HG03342 (cell line): ENCODE results near the gene UBE3B.

Source experiments
- ATAC-seq: cut with Tn5 transposase; IDR thresholded peaks from one replicate; pipeline ENCODE4 v1.9.1; 2021; ENCODE audit warnings: mild to moderate bottlenecking, moderate library complexity; ENCODE audit not compliant: unreplicated experiment

Gene UBE3B

GRCh38 chr12:109494348-109494881 is 17.0 kb downstream of the UBE3B start:
- no peak for ATAC-seq

DNA sequence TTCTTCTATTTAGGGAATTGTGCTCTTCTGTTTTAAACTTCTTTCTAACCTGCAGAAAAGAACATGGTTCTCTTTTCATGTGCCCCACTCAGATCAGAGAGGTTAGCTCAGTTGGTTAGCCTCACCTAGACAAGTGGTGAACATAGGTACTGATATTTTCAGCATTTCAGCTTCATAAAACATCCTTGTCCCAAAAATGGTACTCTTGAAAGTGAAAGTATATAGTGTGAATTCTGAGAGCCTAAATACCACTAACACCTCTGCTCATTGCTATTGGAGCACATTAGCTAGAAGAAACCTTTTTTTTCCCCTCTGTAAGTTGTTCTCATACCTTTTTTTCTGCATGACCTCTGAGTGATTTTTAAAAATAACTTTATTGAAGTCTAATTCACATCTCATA is 17.6 kb downstream of the UBE3B start:
- ATAC-seq, result no peak

DNA sequence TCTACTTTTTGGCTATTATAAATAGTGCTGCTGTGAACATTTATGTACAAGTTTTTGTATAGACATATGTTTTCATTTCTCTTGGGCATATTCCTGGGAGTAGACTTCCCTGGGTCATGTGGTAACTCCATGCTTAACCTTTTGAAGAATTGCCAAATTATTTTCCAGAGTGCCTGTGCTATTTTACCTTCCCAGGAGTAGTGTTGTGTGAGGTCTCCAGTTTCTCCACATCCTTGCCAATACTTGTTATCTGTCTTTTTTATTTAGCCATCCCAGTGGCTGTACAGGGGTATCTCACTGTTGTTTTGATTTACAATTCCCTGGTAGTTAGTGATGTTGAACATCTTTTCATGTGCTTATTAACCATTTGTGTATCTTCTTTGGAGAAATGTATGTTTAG is 18.9 kb downstream of the UBE3B start:
- ATAC-seq, result no peak

DNA sequence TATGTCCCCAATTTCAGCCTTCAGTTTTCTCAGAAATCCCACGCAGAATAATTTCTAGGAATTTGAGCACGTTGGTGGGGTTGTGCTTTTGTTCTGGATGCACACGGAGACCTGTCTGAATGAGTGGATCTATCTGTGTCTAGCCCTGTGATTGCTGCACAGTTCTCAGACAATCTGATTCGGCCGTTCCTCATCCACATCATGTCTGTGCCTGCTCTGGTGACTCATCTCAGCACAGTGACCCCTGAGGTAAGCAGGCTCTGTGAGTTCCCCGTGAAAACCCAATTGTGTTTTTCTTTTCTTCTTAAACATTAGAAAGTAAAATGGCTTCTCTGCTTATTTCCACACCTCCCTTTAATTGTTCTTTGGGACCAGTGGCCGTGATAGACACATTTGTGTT is 20.2 kb downstream of the UBE3B start:
- ATAC-seq, result no peak

DNA sequence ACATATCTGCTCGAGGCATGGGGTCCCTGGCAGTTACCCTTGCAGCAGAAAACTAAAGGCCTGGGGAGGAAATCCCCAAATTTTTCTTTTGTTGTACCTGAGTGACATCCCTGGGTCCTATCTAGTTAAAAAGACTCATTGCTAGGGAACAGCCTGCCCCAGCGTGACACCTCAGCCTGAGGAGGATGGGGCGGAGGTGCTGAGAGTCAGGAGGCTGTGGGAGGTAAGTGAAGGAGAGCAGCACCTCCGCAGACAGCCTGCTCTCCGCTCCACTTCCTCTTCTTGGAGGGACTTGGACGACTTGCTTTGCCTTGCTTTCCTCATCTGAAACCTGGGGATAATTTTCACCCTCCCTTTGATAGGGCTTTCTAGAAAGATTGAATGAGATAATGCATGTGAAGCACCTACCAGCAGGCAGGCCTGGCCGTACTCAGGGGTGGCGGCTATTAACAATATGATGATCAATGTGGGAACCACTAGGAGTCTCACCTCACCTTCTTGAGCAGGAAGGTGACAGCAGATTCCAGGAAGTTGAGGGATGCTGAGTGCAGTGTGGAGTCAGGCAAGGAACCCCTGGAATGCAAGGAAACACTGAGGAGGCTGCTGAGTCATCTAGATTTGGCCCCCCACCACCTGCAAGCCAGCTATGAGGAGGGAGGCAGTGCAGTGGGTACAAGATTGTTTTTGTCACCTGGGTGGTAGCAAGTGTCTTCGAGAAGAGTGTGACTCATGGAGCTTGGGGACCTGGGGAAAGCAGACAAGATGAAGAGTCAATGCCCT is 23.2 kb downstream of the UBE3B start:
- no peak for ATAC-seq

DNA sequence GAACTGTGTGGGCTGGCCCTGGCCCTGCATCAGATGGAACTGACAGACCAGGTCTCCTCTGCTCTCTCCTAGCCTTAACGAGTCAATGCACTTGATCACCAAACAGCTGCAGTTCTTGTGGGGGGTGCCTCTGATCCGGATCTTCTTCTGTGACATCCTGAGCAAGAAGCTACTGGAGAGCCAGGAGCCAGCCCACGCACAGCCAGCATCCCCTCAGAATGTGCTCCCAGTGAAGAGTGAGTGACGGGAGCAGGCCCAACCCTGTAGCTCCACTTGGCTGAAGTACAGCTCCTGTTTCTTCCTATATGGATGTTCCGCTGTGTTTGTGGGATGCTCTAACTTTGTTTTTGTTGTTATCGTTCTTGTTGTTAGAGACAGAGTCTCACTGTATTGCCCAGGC is 23.9 kb downstream of the UBE3B start:
- ATAC-seq, result no peak

- no peak for ATAC-seq
Measured at GRCh38 chr12:109502332-109502731, 24.9 kb downstream of the UBE3B start.

GRCh38 chr12:109503611-109504010 is 26.2 kb downstream of the UBE3B start:
- no peak for ATAC-seq

DNA sequence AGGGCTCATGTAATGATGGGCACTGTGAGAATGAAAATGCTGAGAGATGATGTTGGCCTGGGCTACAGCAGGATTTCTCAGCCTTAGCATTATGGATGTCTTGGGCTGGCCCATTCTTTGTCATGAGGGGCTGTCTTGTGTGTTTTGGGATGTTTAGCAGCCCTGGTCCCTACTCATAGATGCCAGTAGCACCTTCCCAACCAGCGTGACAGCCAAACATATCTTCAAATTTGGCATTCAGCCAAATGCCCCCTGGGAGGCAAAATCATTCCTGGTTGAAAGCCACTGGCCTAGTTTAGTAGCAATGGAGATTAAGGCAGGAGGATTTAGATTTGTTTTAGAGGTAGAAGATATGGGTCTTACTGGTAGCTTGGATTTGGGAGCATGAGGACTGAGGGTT is 26.6 kb downstream of the UBE3B start:
- no peak for ATAC-seq

DNA sequence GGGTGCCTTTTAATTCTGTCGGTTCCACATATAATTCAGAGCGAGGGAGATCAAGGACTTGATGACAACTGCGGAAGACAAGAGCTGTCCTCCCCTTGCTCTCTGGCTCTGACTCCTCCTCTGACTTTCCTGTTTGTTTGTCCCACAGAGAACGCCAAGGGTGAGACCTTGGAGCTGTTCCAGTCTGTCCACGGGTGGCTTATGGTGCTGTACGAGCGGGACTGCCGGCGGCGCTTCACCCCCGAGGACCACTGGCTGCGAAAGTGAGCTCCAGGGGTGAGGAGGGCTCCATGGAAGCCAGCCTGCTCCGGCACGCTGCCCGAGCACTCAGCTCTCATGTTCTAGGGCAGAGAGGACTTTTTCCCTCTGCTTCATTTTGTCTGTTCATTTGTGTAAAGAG is 32.8 kb downstream of the UBE3B start:
- ATAC-seq, result no peak

DNA sequence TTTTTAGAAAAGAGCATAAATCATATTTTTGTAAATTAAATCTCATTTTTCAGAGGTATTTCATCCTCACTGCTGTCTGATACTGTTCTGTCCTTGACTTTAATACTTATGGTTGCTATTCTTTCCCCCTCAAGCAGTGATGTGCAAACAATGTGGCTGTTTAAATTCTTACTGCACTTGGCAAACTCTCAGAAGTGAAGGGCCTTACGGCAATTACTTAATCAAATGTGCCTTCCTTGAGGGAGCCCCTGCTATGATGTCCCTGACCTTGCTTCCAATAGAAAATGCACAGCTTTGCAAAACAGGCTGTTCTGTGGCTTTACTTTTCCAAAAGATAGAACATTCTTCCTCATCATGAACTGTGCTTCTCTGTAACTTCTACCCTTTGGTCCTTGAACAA is 35.2 kb downstream of the UBE3B start:
- ATAC-seq, result no peak

- no peak for ATAC-seq
Measured at GRCh38 chr12:109513051-109513450, 35.6 kb downstream of the UBE3B start.

DNA sequence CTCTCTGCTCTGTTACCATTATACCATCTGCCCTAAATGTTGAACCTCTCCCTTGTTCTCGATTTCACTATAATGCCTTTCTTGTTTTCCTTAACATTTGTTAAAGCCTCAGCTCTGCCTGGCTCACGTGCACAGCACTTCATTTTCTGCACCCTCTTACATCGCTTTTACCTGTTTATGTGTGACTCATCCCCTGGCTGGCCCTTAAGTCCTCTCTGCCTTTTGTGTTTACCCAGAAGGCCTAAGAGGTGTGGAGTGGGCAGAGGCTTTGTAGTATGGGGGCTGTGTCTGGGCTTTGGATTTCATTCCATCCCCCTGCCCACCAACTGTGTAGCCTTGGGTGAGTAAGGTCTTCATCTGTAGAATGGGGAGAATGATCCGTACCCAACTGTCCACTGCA is 36.5 kb downstream of the UBE3B start:
- no peak for ATAC-seq

DNA sequence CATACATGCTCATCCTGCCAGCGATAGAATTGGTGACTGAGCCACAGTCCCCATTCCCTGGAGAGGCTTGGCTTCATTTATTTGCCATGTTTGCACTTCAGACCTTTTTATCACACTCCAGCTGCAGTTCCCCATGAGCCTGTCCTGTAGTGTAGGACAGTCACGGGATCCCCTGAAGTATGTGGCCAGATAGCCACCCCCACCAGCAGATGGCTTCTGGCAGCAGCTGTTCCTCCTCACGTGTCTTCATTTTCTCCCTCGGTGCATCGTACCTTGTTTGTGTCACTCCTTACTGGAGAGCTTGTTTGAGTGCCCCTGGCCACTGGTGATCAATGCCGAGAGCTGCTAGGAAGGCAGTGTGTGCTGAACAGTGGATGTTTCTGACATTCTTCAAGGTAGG is 40.2 kb downstream of the UBE3B start:
- no peak for ATAC-seq

DNA sequence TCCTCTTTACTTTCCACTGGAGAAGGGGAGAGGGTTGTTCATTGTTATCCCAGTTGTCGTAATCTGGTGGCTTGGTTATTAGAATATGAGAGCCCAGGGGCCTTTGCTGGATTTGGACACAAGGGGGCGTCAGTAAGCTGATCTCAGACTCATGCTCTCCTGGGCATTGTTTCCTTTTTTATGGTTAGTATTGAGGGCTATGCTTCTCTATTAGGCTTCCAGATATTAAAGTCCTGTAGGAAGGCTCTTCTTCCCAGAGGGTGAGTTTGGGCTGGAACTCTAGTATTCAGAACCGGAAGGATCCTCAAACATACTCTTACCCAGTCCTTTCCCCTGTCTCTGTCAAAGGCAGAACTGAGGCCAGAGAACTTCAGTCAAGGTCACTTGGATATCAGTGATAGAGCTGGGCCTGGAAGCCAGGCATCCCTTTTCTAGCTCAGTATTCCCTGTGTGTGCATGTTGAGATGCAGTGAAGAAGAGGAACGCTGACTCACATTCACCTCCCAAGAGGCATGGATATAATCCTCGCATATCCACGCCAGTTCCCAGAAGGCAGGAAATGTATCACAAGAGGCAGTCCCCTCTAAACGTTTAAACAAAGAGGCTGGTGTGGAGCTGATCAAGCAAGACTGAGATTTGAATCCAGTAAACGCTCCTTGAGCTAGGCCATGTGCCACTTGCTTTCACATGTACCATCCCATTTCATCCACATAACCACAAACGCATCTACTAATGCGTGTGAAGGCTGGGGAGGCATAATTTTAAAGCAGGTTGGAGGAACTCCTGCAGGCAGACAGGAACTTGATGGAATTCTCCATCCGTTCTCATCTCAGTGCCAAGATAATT is 41.6 kb downstream of the UBE3B start:
- no peak for ATAC-seq

DNA sequence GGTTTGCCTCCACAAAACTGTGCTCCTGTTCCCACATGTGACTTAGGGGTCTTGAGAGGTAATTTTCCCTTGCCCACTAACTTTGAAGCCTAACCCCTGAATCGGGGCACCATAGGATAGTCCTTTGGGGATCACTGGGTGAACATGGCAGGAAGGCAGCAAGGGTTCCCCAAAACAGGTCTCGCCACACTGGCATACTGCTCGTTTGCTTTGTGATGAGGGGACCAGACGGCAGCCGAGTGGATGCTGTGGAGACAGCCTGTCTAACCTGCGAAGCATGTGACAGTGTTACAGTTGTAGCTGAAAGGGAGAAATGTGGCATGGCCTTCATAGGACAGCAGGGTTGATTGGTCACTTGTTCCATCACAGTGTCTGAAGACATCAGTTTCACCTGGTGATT is 42.4 kb downstream of the UBE3B start:
- ATAC-seq, result no peak

GRCh38 chr12:109521831-109522230 is 44.4 kb downstream of the UBE3B start:
- ATAC-seq, result no peak

DNA sequence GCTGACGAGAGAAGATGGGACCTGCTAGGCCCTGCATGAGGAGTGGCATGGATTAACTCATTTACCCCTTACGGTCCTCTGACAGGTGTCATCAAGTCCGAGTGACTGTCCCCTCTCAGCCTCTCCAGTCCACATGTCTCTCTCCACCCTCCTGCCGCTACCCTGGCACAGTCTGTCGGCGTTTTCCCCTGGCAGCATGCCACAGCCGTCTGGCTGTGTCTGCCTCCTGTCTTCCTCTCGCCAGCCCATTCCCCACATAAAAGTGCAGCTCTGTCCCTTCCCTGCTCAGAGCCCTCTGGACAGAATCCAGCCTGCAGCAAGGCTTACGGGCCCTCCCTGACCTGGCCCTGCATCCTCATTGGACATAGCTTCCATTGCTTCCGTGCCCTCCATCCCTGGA is 45.6 kb downstream of the UBE3B start:
- no peak for ATAC-seq

GRCh38 chr12:109523504-109523903 is 46.1 kb downstream of the UBE3B start:
- no peak for ATAC-seq

GRCh38 chr12:109524466-109525278 is 47.2 kb downstream of the UBE3B start:
- no peak for ATAC-seq

DNA sequence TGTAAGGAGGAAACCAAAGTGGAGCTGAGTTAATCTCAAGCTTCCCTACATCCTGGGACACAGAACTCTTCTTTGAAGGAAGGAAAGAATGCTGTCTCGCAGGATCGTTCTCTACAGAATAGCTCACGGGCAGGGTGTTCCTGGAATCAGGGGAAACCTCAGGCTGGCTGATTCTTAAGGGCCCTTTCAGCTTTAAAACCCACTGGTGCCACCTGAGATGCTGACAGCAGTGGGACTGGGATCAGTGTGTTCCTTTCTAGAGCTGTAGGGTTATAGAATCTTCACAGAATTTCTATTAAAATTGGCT is 47.8 kb downstream of the UBE3B start:
- no peak for ATAC-seq
